Mesothelial cell of epicardium (in vitro differentiated cells): ENCODE measurements around the gene FGF14. TPM values are rescaled to one million over a fixed set of nuclear protein-coding genes. Genes with fewer than 3 reads are reported as not detected.

Experiments used
- DNase-seq, 2 experiments: peaks; one replicate each; pipeline ENCODE4 v3.0.0; 2021; ENCODE audit warnings: low spot score in 2 of 2; ENCODE audit not compliant: unreplicated experiment in 2 of 2
- H3K27ac Mint-ChIP-seq: 2 replicates; pipeline ENCODE4 v1.8.0; 2021; ENCODE audit warnings: mixed read lengths
- H3K27me3 Mint-ChIP-seq: 2 replicates; pipeline ENCODE4 v1.8.0; 2021; ENCODE audit warnings: low read depth, mixed read lengths
- H3K36me3 Mint-ChIP-seq: 2 replicates; pipeline ENCODE4 v1.8.0; 2021; ENCODE audit warnings: mixed read lengths
- H3K4me1 Mint-ChIP-seq: 2 replicates; pipeline ENCODE4 v1.8.0; 2021; ENCODE audit warnings: mixed read lengths
- H3K4me3 Mint-ChIP-seq: 2 replicates; pipeline ENCODE4 v1.8.0; 2021; ENCODE audit warnings: mild to moderate bottlenecking, moderate library complexity, mixed read lengths
- H3K9me3 Mint-ChIP-seq: 2 replicates; pipeline ENCODE4 v1.8.0; 2021; ENCODE audit warnings: mixed read lengths
- CTCF ChIP-seq: fragments of 200-600 bp; sonication (generic); IDR thresholded peaks from one replicate; pipeline ENCODE4 v1.5.0; 2021; ENCODE audit warnings: antibody characterized with exemption; ENCODE audit not compliant: unreplicated experiment
- total RNA-seq: library from RNA; stranded (reverse); gene quantifications from 3 replicates; pipeline ENCODE4 v1.2.1, GENCODE V29; 2021

The FGF14 gene
- total RNA-seq, 1 donor from 2014 or later = 0.02 TPM

- no peak overlapping the region for H3K27ac Mint-ChIP-seq
- DNase-seq = no peak
- no peak for TF ChIP-seq CTCF
- H3K4me3 Mint-ChIP-seq = no peak overlapping the region
- peaks cover 16% of the 10 kb centered on the region for H3K4me1 Mint-ChIP-seq
- H3K27me3 Mint-ChIP-seq = peaks cover 84% of the 10 kb centered on the region
- H3K9me3 Mint-ChIP-seq = no peaks in the 10 kb centered on the region
- H3K36me3 Mint-ChIP-seq = no peaks in the 10 kb centered on the region
Observed at GRCh38 chr13:102405499-102406100, 3.8 kb upstream of the FGF14 start.

- no peak for TF ChIP-seq CTCF
- H3K4me3 Mint-ChIP-seq = no peak overlapping the region
- H3K27ac Mint-ChIP-seq = no peak overlapping the region
Observed at GRCh38 chr13:102402290-102402689, 442 bp upstream of the FGF14 start.

GRCh38 chr13:102401265-102401664, 583 bp downstream of the FGF14 start:
- Mint-ChIP-seq H3K4me3 (peak overlapping the region; percentile 14), H3K27me3 (peaks cover 95% of the 10 kb centered on the region), H3K36me3 (no peaks in the 10 kb centered on the region), H3K9me3 (no peaks in the 10 kb centered on the region), H3K27ac (no peak overlapping the region), H3K4me1 (peaks cover 19% of the 10 kb centered on the region)
- no peak for TF ChIP-seq CTCF
- no peak for DNase-seq

More at GRCh38 chr13:102402290-102402689, 442 bp upstream of the FGF14 start:
- Mint-ChIP-seq H3K4me1 (peaks cover 19% of the 10 kb centered on the region), H3K36me3 (no peaks in the 10 kb centered on the region), H3K27me3 (peaks cover 90% of the 10 kb centered on the region), H3K9me3 (no peaks in the 10 kb centered on the region)
- no peak for DNase-seq

- Mint-ChIP-seq H3K9me3 (no peaks in the 10 kb centered on the region), H3K36me3 (no peaks in the 10 kb centered on the region), H3K27me3 (peaks cover 97% of the 10 kb centered on the region), H3K4me3 (peak overlapping the region; percentile 50), H3K27ac (no peak overlapping the region), H3K4me1 (peaks cover 19% of the 10 kb centered on the region)
- DNase-seq = no peak
- TF ChIP-seq CTCF = no peak
Observed at GRCh38 chr13:102400675-102401145, 1.1 kb downstream of the FGF14 start.

GRCh38 chr13:102399791-102400674, 1.8 kb downstream of the FGF14 start:
- no peak for TF ChIP-seq CTCF
- DNase-seq = no peak
- H3K4me1 Mint-ChIP-seq = peaks cover 19% of the 10 kb centered on the region
- peak overlapping the region; percentile 22 for H3K4me3 Mint-ChIP-seq
- H3K9me3 Mint-ChIP-seq = no peaks in the 10 kb centered on the region
- peaks cover 96% of the 10 kb centered on the region for H3K27me3 Mint-ChIP-seq
- no peak overlapping the region for H3K27ac Mint-ChIP-seq
- no peaks in the 10 kb centered on the region for H3K36me3 Mint-ChIP-seq
